Activated CD4-positive, alpha-beta T cell treated with anti-CD3 and anti-CD28 coated beads for 24 hours (primary cell): ENCODE data around the gene SHMT1.

Experiments used
- DNase-seq, 2 donors: peaks; one replicate each; pipeline ENCODE4 v3.0.0-alpha.2; 2020; ENCODE audit warnings: low read depth in 2 of 2

Gene SHMT1

GRCh38 chr17:18285296-18285695, 78.1 kb downstream of the SHMT1 start:
- no peak for DNase-seq

- DNase-seq: no peak
Measured at GRCh38 chr17:18281788-18282187, 81.6 kb downstream of the SHMT1 start.

- DNase-seq: no peak
Measured at GRCh38 chr17:18280766-18281371, 82.5 kb downstream of the SHMT1 start.

GRCh38 chr17:18280249-18280648, 83.1 kb downstream of the SHMT1 start:
- DNase-seq: no peak

- DNase-seq: no peak
Measured at GRCh38 chr17:18278867-18279266, 84.5 kb downstream of the SHMT1 start.
